Suprapubic skin (tissue), 4 donors: ENCODE measurements around the gene PRKN.

Source experiments
- CTCF ChIP-seq, 2 donors: fragments of 200-600 bp in 1 of 2; fragments of 450-650 bp in 1 of 2; sonication (generic) in 1 of 2; IDR thresholded peaks; one replicate each; pipeline ENCODE4 v1.5.1; 2016 to 2019; ENCODE audit warnings: antibody characterized with exemption in 2 of 2, mild to moderate bottlenecking in 1 of 2, moderate library complexity in 1 of 2
- EP300 ChIP-seq: sonication (generic); formaldehyde crosslinking; IDR thresholded peaks from one replicate; pipeline ENCODE4 v1.6.1; 2017; ENCODE audit warnings: antibody characterized with exemption
- POLR2A ChIP-seq, 2 donors: fragments of 450-650 bp; IDR thresholded peaks; one replicate each; pipeline ENCODE4 v1.6.1; 2017; ENCODE audit warnings: antibody characterized with exemption in 2 of 2, mild to moderate bottlenecking in 2 of 2, moderate library complexity in 2 of 2
- POLR2AphosphoS5 ChIP-seq, 3 donors: sonication (generic); formaldehyde crosslinking; IDR thresholded peaks; one replicate each; pipeline ENCODE4 v1.6.1; 2017; ENCODE audit warnings: antibody characterized with exemption in 3 of 3

GRCh38 chr6:161498359-161498758, 1229.2 kb downstream of the PRKN start:
- TF ChIP-seq POLR2A (IDR thresholded peaks at IDR 0.05) (no peak), CTCF (IDR thresholded peaks at IDR 0.05) (no peak), EP300 (no peak), POLR2AphosphoS5 (IDR thresholded peaks at IDR 0.05) (no peak)
